ENCODE measurements around the gene NPW. TPM values are rescaled to one million over a fixed set of nuclear protein-coding genes. Genes with fewer than 3 reads are reported as not detected.

Gene NPW
- total RNA-seq, 2 donors from 2014 or later: 1.9 to 2.5 TPM

GRCh38 chr16:2040041-2040786 is 20.6 kb downstream of the NPW start:
- ATAC-seq: no peak
- peak in 1 of 2 donors; percentile 25 for DNase-seq

GRCh38 chr16:2040787-2041522 is 21.4 kb downstream of the NPW start:
- ATAC-seq (peak; percentile 54), DNase-seq (peak; percentile 84)
- intact Hi-C loops (cut with DNase I, micrococcal nuclease): no loop called here

More at GRCh38 chr16:2040041-2040786, 20.6 kb downstream of the NPW start:
- intact Hi-C loops (cut with DNase I, micrococcal nuclease): no loop called here

- peak; percentile 31 for ATAC-seq
- peak; percentile 51 to 68 for DNase-seq
- intact Hi-C loops (cut with DNase I, micrococcal nuclease): no loop called here
Measured at GRCh38 chr16:2042171-2042985, 22.8 kb downstream of the NPW start.

GRCh38 chr16:2042986-2043666 is 23.5 kb downstream of the NPW start:
- DNase-seq (peak; percentile 65 to 87), ATAC-seq (peak; percentile 44)
- intact Hi-C loops (cut with DNase I, micrococcal nuclease): no loop called here

GRCh38 chr16:2043667-2044451 is 24.3 kb downstream of the NPW start:
- ATAC-seq (peak; percentile 35), DNase-seq (peak; percentile 70 to 80)
- intact Hi-C loops (cut with DNase I, micrococcal nuclease): no loop called here

- DNase-seq (peak in 1 of 2 donors; percentile 31), ATAC-seq (no peak)
- intact Hi-C loops (cut with DNase I, micrococcal nuclease): no loop called here
Measured at GRCh38 chr16:2044541-2044940, 25.0 kb downstream of the NPW start.

GRCh38 chr16:2045965-2046892 is 26.6 kb downstream of the NPW start:
- no peak for DNase-seq
- no peak for ATAC-seq
- intact Hi-C loops (cut with DNase I, micrococcal nuclease): no loop called here

- ATAC-seq (no peak), DNase-seq (no peak)
Measured at GRCh38 chr16:2046893-2047329, 27.3 kb downstream of the NPW start.

GRCh38 chr16:2047330-2048115 is 27.9 kb downstream of the NPW start, which contains the start of the genes NTHL1 and TSC2:
NTHL1 (minus strand) TSS chr16:2047834; CDS start chr16:2047823, 11 bp downstream.
TSC2 (plus strand) TSS chr16:2047985; CDS start chr16:2048616, 631 bp downstream.
- DNase-seq (peak; percentile 96 to 97), ATAC-seq (peak; percentile 78)
- intact Hi-C loops (cut with DNase I, micrococcal nuclease): no loop called here

More at GRCh38 chr16:2046893-2047329, 27.3 kb downstream of the NPW start:
- intact Hi-C loops (cut with DNase I, micrococcal nuclease): no loop called here

GRCh38 chr16:2048116-2048543 is 28.5 kb downstream of the NPW start:
- intact Hi-C loops (cut with DNase I, micrococcal nuclease): no loop called here
- ATAC-seq: peak; percentile 20
- DNase-seq: peak in 1 of 2 donors; percentile 62

- DNase-seq (no peak), ATAC-seq (no peak)
- intact Hi-C loops (cut with DNase I, micrococcal nuclease): no loop called here
Measured at GRCh38 chr16:2053211-2053610, 33.6 kb downstream of the NPW start.

- no peak for DNase-seq
- no peak for ATAC-seq
- intact Hi-C loops (cut with DNase I, micrococcal nuclease): no loop called here
Measured at GRCh38 chr16:2053897-2054296, 34.3 kb downstream of the NPW start.

- DNase-seq (peak; percentile 93), ATAC-seq (peak; percentile 98)
- intact Hi-C loops (cut with DNase I, micrococcal nuclease): no loop called here
Measured at GRCh38 chr16:2054543-2055245, 35.1 kb downstream of the NPW start.

GRCh38 chr16:2056077-2056476 is 36.5 kb downstream of the NPW start:
- ATAC-seq (no peak), DNase-seq (no peak)
- intact Hi-C loops (cut with DNase I, micrococcal nuclease): no loop called here

GRCh38 chr16:2056681-2057407 is 37.3 kb downstream of the NPW start:
- ATAC-seq: no peak

More at GRCh38 chr16:2056681-2057407, 37.3 kb downstream of the NPW start:
- intact Hi-C loops (cut with DNase I, micrococcal nuclease): no loop called here
- DNase-seq: no peak

Data from left colon (tissue), 2 donors.